Lower lobe of right lung (tissue), 2 donors: ENCODE data around the gene ERN1. TPM values are rescaled to one million over a fixed set of nuclear protein-coding genes. Genes with fewer than 3 reads are reported as not detected.

Source experiments
- ATAC-seq, 2 donors: fragments of 200-7000 bp; cut with Tn5 transposase; one replicate each; pipeline ENCODE4 v1.9.1; 2020 to 2022; ENCODE audit warnings: mild to moderate bottlenecking in 2 of 2, moderate library complexity in 2 of 2
- DNase-seq: peaks from one replicate; pipeline ENCODE4 v3.0.0-alpha.2; 2020
- H3K27ac ChIP-seq: fragments of 200-600 bp; one replicate; pipeline ENCODE4 v1.8.0; 2022
- H3K27me3 ChIP-seq: fragments of 200-600 bp; one replicate; pipeline ENCODE4 v1.8.0; 2022; ENCODE audit warnings: low read depth
- H3K36me3 ChIP-seq: fragments of 200-600 bp; one replicate; pipeline ENCODE4 v1.8.0; 2022; ENCODE audit warnings: mild to moderate bottlenecking
- H3K4me1 ChIP-seq: fragments of 200-600 bp; one replicate; pipeline ENCODE4 v1.8.0; 2022
- H3K4me3 ChIP-seq: fragments of 200-600 bp; one replicate; pipeline ENCODE4 v1.8.0; 2022; ENCODE audit warnings: mild to moderate bottlenecking
- H3K9me3 ChIP-seq: fragments of 200-600 bp; one replicate; pipeline ENCODE4 v1.8.0; 2022
- intact Hi-C: fragments of 100-400 bp; cut with DNase I; formaldehyde crosslinking; loops from one replicate; pipeline ENCODE4 v1.11.0; 2022
- total RNA-seq: library from RNA; stranded (reverse); fragmentation: NEBNext Ultra II Directional; extraction: Animal tissue kit (Norgen Biotek cat#: 25700); gene quantifications from one replicate; pipeline ENCODE4 v1.2.1, GENCODE V29; 2021
- TF ChIP-seq, protein P1 (sequence below): fragments of 200-600 bp; IDR thresholded peaks from one replicate; pipeline ENCODE4 v1.8.0; 2022; ENCODE audit warnings: antibody characterized with exemption, mild to moderate bottlenecking
- donor health status: DM: no; HTN: yes; CAD: no; lungs with severe emphysema.

ERN1 gene
- total RNA-seq, 1 donor from 2014 or later = 39.7 TPM

DNA sequence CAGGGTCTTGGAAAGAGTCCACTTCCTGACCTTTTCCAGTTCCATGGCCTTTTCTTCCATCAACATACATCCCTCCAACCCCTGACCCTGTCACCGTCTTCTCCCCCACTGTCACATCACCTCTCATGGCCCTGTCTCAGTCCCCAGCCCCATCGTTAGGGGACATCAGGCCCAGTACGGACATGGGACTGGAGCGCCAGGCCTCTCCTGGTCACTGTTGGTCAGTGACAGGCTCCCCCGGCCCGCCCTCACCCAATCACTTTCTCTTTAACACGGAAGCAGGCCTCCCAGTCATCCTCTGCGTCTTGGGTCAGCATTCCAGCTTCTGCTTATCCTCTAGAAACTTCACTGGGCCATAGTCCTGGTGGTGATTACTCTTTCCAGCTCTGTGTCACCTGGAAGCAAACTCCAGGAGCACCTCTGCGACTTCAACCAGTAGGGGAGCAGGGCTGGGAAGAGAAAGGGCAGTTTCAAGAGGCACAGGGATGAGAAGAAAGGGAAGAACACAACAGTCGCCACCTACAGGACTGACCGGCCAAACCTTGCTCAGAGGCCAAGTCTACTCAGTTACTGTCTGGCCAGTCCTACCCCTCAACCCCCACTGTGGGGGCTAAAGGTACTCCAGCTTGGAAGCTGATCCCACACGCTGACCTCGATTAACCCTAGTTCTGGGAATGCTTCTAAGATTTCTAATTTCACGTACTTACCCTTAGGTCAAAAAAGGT lies 93.6 kb downstream of the ERN1 start:
- TF ChIP-seq, protein P1, sequence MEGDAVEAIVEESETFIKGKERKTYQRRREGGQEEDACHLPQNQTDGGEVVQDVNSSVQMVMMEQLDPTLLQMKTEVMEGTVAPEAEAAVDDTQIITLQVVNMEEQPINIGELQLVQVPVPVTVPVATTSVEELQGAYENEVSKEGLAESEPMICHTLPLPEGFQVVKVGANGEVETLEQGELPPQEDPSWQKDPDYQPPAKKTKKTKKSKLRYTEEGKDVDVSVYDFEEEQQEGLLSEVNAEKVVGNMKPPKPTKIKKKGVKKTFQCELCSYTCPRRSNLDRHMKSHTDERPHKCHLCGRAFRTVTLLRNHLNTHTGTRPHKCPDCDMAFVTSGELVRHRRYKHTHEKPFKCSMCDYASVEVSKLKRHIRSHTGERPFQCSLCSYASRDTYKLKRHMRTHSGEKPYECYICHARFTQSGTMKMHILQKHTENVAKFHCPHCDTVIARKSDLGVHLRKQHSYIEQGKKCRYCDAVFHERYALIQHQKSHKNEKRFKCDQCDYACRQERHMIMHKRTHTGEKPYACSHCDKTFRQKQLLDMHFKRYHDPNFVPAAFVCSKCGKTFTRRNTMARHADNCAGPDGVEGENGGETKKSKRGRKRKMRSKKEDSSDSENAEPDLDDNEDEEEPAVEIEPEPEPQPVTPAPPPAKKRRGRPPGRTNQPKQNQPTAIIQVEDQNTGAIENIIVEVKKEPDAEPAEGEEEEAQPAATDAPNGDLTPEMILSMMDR = no peak
- DNase-seq = no peak

DNA sequence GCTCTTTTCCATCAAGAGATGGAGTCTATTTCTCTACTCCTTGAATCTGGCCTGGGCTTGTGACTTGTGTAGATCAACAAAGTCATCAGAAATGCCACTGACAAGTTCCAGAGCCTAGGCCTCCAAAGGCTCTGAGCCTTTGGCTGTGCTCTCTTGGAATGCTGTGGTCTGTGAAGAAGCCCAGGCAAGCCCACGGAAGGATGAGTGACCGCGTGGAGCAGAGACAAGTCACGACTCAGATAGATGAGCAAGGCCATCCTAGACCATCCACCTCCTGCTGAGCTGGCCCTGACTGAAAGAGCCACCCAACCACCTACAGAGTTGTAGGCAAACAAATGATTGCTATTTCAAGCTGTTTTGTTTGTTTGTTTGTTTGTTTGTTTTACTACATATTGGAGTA lies 97.9 kb downstream of the ERN1 start:
- Histone ChIP-seq H3K4me3 (no peak overlapping the region), H3K4me1 (no peaks in the 10 kb centered on the region), H3K27me3 (no peaks in the 10 kb centered on the region), H3K27ac (no peak overlapping the region), H3K36me3 (no peaks in the 10 kb centered on the region), H3K9me3 (no peaks in the 10 kb centered on the region)
- TF ChIP-seq, protein P1 = no peak
- intact Hi-C loops = no loop called here
- ATAC-seq (no peak), DNase-seq (no peak)

More for the DNA sequence above, 93.6 kb downstream of the ERN1 start:
- no peaks in the 10 kb centered on the region for H3K9me3 ChIP-seq
- H3K4me3 ChIP-seq = no peak overlapping the region
- no peaks in the 10 kb centered on the region for H3K27me3 ChIP-seq
- no peaks in the 10 kb centered on the region for H3K4me1 ChIP-seq
- H3K27ac ChIP-seq = no peak overlapping the region
- ATAC-seq = peak in 1 of 2 donors; percentile 7
- peaks cover 33% of the 10 kb centered on the region for H3K36me3 ChIP-seq
- intact Hi-C loops = no loop called here

- no peak overlapping the region for H3K4me3 ChIP-seq
- H3K36me3 ChIP-seq = no peaks in the 10 kb centered on the region
- H3K27ac ChIP-seq = no peak overlapping the region
- intact Hi-C loops = loop anchor here (10.0 kb wide), 1 partner anchor 106 kb away; the partner anchor contains the start of gene ERN1
- DNase-seq (peak; percentile 68), ATAC-seq (peak; percentile 48 to 67)
- H3K9me3 ChIP-seq = no peaks in the 10 kb centered on the region
- TF ChIP-seq, protein P1 = peak; percentile 80
- peaks cover 20% of the 10 kb centered on the region for H3K4me1 ChIP-seq
- no peaks in the 10 kb centered on the region for H3K27me3 ChIP-seq
These were observed 101.0 kb downstream of the ERN1 start for GRCh38 chr17:64028874-64029464.

GRCh38 chr17:64025732-64026294 lies 104.1 kb downstream of the ERN1 start:
- H3K27me3 ChIP-seq = no peaks in the 10 kb centered on the region
- ATAC-seq = peak; percentile 83 to 92
- no peaks in the 10 kb centered on the region for H3K36me3 ChIP-seq
- intact Hi-C loops = loop anchor here (10.0 kb wide), 1 partner anchor 109 kb away; the partner anchor contains the start of gene ERN1
- TF ChIP-seq, protein P1 = peak; percentile 92
- H3K4me1 ChIP-seq = peaks cover 28% of the 10 kb centered on the region
- H3K27ac ChIP-seq = peak overlapping the region; percentile 63
- H3K4me3 ChIP-seq = no peak overlapping the region
- no peaks in the 10 kb centered on the region for H3K9me3 ChIP-seq
- peak; percentile 90 for DNase-seq

- Histone ChIP-seq H3K4me3 (no peak overlapping the region), H3K27ac (peak overlapping the region; percentile 63), H3K9me3 (no peaks in the 10 kb centered on the region), H3K27me3 (no peaks in the 10 kb centered on the region), H3K4me1 (peaks cover 28% of the 10 kb centered on the region), H3K36me3 (no peaks in the 10 kb centered on the region)
- TF ChIP-seq, protein P1 = no peak
- DNase-seq (no peak), ATAC-seq (peak; percentile 15 to 39)
- intact Hi-C loops = loop anchor here (10.0 kb wide), 1 partner anchor 110 kb away; the partner anchor contains the start of gene ERN1
These were observed 104.9 kb downstream of the ERN1 start for GRCh38 chr17:64024781-64025731.
